Esophagus muscularis mucosa (tissue), 4 donors: ENCODE data around the gene GBF1. TPM values are rescaled to one million over a fixed set of nuclear protein-coding genes. Genes with fewer than 3 reads are reported as not detected.
A peak's percentile ranks its signal among the peaks of the same experiment; 100 is the strongest.

ENCODE experiments used
- DNase-seq: peaks from one replicate; pipeline ENCODE4 v3.0.0-alpha.2; 2017; ENCODE audit errors: extremely low spot score
- H3K27ac ChIP-seq, 4 donors: fragments of 200-600 bp; sonication (generic); replicated peaks in 1 of 4; 1 replicate in 3 of 4; 2 replicates in 1 of 4; pipeline ENCODE4 v1.5.1; 2016 to 2019; ENCODE audit warnings: mild to moderate bottlenecking in 1 of 4
- H3K27me3 ChIP-seq, 4 donors: fragments of 200-600 bp; sonication (generic); one replicate each; pipeline versions ENCODE4 v1.5.1 to v1.6.0; 2016 to 2019
- H3K36me3 ChIP-seq, 4 donors: fragments of 200-600 bp; sonication (generic); one replicate each; pipeline ENCODE4 v1.5.1; 2016 to 2019
- H3K4me1 ChIP-seq, 4 donors: fragments of 200-600 bp; sonication (generic); one replicate each; pipeline ENCODE4 v1.5.1; 2016 to 2019
- H3K4me3 ChIP-seq, 4 donors: fragments of 200-600 bp; sonication (generic); 1 replicate in 2 of 4; 2 replicates in 2 of 4; pipeline ENCODE4 v1.5.1; 2016 to 2019; ENCODE audit warnings: mild to moderate bottlenecking in 4 of 4, moderate library complexity in 1 of 4
- H3K9me3 ChIP-seq, 4 donors: fragments of 200-600 bp; sonication (generic); 1 replicate in 3 of 4; 2 replicates in 1 of 4; pipeline ENCODE4 v1.5.1; 2016 to 2019
- EP300 ChIP-seq: sonication (generic); formaldehyde crosslinking; IDR thresholded peaks from one replicate; pipeline ENCODE4 v1.6.1; 2017; ENCODE audit warnings: antibody characterized with exemption
- POLR2A ChIP-seq: fragments of 450-650 bp; IDR thresholded peaks from one replicate; pipeline ENCODE4 v1.6.1; 2017; ENCODE audit warnings: antibody characterized with exemption, moderate library complexity, mild to moderate bottlenecking, low read depth
- POLR2AphosphoS5 ChIP-seq, 2 donors: sonication (generic); formaldehyde crosslinking; IDR thresholded peaks; one replicate each; pipeline ENCODE4 v1.6.1; 2017; ENCODE audit warnings: antibody characterized with exemption in 2 of 2
- WGBS: methylation state at CpG from one replicate; pipeline ENCODE4 v1.1.5; 2018; 5-methylcytosine and 5-hydroxymethylcytosine counted together
- intact Hi-C: fragments of 100-400 bp; cut with DNase I; formaldehyde crosslinking; loops from one replicate; pipeline ENCODE4 v1.15.1; 2023
- total RNA-seq, 4 donors: library from RNA; depleted of rRNA; stranded (reverse); fragments of >200 nt; gene quantifications; one replicate each; pipeline versions ENCODE4 v1.1.0 to v1.2.1, GENCODE V29; 2016
- TF ChIP-seq, protein P1 (sequence below), 3 experiments: fragments of 200-600 bp in 2 of 3; fragments of 450-650 bp in 1 of 3; sonication (generic) in 2 of 3; IDR thresholded peaks; one replicate each; pipeline ENCODE4 v1.5.1; 2017 to 2019; ENCODE audit warnings: antibody characterized with exemption in 3 of 3, mild to moderate bottlenecking in 2 of 3, moderate library complexity in 1 of 3

The GBF1 gene
- total RNA-seq, 4 donors from 2014 or later = 33.1 to 52.4 (median 40.0) TPM

DNA sequence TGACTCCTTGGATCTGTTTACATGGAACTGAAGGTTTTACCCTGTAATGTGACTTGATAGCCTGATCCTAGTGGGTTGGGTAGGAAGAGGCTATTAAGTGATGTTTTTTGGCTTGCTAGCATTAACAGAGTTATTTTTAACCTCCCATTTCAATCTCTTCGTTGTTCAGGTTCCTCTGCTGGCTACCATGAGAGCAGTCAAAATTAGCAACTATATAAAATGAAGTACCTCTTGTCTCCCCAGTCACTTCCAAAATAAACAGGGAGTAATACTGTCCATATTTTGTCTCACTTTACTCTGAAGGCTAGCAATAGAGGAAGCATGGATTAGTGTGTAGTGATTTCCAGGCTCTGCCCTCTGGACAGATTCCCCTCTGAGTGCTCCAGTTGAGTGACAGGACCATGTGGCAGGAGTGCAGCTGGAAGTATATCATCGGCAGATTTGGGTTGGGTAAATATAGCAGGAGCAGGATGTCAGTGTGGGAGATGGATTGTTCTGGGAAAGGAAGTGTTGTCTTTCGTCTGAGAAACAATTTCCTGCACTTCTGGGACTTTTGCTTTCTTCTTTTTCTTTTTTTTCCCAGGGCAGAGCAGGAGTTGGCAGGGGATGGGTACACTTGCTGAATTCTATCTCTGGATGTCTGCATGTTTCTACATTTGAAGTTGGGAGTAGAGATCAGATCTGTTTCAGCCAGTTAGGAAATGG is 35.2 kb downstream of the GBF1 start:
- intact Hi-C loops = no loop called here
- no peak for DNase-seq

GRCh38 chr10:102281102-102281487 is 35.8 kb downstream of the GBF1 start:
- Histone ChIP-seq H3K27me3 (no peaks in the 10 kb centered on the region), H3K36me3 (peaks cover 0 to 5% (median 0%) of the 10 kb centered on the region in 4 donors), H3K27ac (peak overlapping the region; percentile 28 to 44 (median 38)), H3K9me3 (no peaks in the 10 kb centered on the region), H3K4me1 (peaks cover 20 to 37% (median 29%) of the 10 kb centered on the region in 4 donors), H3K4me3 (peak overlapping the region; percentile 2 to 20 (median 11))
- intact Hi-C loops = no loop called here
- no peak for TF ChIP-seq EP300
- TF ChIP-seq, protein P1, sequence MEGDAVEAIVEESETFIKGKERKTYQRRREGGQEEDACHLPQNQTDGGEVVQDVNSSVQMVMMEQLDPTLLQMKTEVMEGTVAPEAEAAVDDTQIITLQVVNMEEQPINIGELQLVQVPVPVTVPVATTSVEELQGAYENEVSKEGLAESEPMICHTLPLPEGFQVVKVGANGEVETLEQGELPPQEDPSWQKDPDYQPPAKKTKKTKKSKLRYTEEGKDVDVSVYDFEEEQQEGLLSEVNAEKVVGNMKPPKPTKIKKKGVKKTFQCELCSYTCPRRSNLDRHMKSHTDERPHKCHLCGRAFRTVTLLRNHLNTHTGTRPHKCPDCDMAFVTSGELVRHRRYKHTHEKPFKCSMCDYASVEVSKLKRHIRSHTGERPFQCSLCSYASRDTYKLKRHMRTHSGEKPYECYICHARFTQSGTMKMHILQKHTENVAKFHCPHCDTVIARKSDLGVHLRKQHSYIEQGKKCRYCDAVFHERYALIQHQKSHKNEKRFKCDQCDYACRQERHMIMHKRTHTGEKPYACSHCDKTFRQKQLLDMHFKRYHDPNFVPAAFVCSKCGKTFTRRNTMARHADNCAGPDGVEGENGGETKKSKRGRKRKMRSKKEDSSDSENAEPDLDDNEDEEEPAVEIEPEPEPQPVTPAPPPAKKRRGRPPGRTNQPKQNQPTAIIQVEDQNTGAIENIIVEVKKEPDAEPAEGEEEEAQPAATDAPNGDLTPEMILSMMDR (IDR thresholded peaks at IDR 0.05) = no peak
- no peak for TF ChIP-seq POLR2AphosphoS5 (IDR thresholded peaks at IDR 0.05)
- no peak for TF ChIP-seq POLR2A
- DNase-seq = no peak
- WGBS = 8% methylated on average over 3 of the region's 3 CpGs

More for the DNA sequence above, 35.2 kb downstream of the GBF1 start:
- Histone ChIP-seq H3K36me3 (peaks cover 0 to 5% (median 0%) of the 10 kb centered on the region in 4 donors), H3K4me3 (peak overlapping the region; percentile 2 to 20 (median 11)), H3K27me3 (no peaks in the 10 kb centered on the region), H3K27ac (peak overlapping the region; percentile 28 to 44 (median 38)), H3K9me3 (no peaks in the 10 kb centered on the region), H3K4me1 (peaks cover 20 to 42% (median 32%) of the 10 kb centered on the region in 4 donors)
- TF ChIP-seq POLR2A (no peak), POLR2AphosphoS5 (IDR thresholded peaks at IDR 0.05) (peak in 1 of 2 donors; percentile 17)
- TF ChIP-seq, protein P1 (IDR thresholded peaks at IDR 0.05) = no peak
- 1% methylated on average over 3 of the region's 3 CpGs for whole genome bisulfite sequencing

- 69% methylated on average over 2 of the region's 2 CpGs for WGBS
These were observed 38.2 kb downstream of the GBF1 start for GRCh38 chr10:102283488-102283887.

GRCh38 chr10:102283890-102284289 is 38.6 kb downstream of the GBF1 start:
- no peak for DNase-seq
- Histone ChIP-seq H3K9me3 (no peaks in the 10 kb centered on the region), H3K27ac (no peak overlapping the region), H3K27me3 (no peaks in the 10 kb centered on the region), H3K4me1 (peaks cover 20 to 41% (median 29%) of the 10 kb centered on the region in 4 donors), H3K4me3 (no peak overlapping the region), H3K36me3 (no peaks in the 10 kb centered on the region)
- intact Hi-C loops = no loop called here
- TF ChIP-seq POLR2A (no peak), POLR2AphosphoS5 (IDR thresholded peaks at IDR 0.05) (no peak), EP300 (no peak)
- TF ChIP-seq, protein P1 (IDR thresholded peaks at IDR 0.05) = no peak
- WGBS = 70% methylated on average over 2 of the region's 2 CpGs

More at GRCh38 chr10:102283488-102283887, 38.2 kb downstream of the GBF1 start:
- intact Hi-C loops = no loop called here
- H3K27ac ChIP-seq = no peak overlapping the region
- H3K36me3 ChIP-seq = no peaks in the 10 kb centered on the region
- DNase-seq = no peak
- TF ChIP-seq POLR2A (no peak), POLR2AphosphoS5 (IDR thresholded peaks at IDR 0.05) (no peak), EP300 (no peak)
- TF ChIP-seq, protein P1 (IDR thresholded peaks at IDR 0.05) = no peak
- H3K4me3 ChIP-seq = no peak overlapping the region
- H3K9me3 ChIP-seq = no peaks in the 10 kb centered on the region
- H3K4me1 ChIP-seq = peaks cover 20 to 41% (median 29%) of the 10 kb centered on the region in 4 donors
- no peaks in the 10 kb centered on the region for H3K27me3 ChIP-seq
